Medulla oblongata (tissue), 1 donor: Measurements from ENCODE around the gene SLIT2.

Experiments used
- DNase-seq: peaks from one replicate; pipeline ENCODE4 v3.0.0-alpha.2; 2015; ENCODE audit errors: extremely low spot score

SLIT2 gene

DNA sequence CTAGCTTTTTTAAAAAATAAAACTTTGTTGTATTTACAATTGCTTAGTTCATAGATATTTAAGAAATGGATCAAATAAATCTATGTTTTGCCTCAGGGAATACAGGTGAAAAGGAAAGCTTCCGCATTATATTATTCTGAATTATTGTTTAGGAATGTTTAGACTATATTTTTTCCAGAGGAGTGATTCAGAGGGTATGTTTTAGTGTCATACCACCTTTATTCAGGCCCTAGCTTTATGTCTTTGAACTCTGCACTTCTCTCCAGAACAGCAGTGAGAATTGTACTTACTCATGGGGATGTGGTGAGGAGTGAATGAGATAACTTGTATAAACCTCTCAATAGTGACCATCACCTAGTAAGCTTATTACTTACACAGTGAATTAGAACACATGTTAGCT is 14.0 kb downstream of the SLIT2 start:
- no peak for DNase-seq

DNA sequence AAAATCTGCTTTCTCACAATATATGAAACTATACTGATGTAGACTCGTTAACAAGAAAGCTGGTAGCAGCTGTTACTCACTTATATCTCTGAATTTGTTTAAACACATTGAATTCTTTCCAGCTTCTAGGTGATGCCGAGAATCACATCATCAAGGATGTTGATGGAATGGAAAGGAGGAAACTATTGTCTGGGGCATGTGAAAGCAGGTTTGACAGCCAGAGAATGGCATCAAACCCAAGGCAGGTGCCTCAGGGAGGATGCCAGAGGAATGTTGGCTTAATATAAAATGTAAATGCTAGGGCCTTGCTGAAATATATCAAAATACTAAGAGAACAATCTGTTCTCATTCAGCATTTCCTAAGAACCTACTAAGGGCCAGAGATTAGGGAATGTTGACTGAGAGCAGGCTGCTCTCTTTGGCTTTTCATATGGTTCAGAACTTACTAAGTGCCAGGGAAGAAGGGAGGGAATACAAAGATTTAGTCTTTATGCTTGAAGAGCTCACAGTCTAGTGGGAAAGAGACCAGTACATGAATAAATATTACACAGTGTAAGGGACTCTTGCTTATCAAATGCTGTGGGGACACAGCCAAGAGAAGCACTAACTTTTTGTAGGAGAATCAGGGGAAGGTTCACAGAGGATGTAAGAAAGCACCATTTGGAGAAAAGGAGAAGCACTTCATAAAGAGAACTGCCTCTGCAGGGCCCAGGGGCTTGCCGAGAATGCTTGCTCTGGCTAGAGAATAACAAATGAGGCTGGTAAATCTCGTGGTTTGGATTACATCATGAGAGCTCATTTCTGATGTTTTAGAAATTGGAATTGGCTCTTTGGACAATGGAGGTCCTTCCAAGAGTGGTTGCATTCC is 14.7 kb downstream of the SLIT2 start:
- no peak for DNase-seq

DNA sequence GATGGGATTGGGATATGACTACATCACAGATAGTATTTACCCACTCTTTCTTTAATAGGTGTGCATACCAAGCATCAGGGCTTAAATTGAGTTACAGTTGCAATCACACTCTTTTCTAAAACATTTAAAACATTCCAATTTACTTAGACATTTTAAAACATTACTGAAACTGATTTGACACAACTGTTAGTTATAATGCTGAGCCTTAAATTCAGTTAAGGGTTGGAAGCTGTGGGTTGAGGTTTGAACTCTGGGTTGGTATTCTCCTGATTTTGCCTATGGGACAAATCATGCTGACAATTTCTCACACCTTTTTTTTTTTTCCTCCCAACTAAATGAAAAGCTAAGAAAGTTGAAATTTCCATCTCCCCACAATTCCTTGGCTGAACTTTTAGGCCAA is 16.3 kb downstream of the SLIT2 start:
- DNase-seq: no peak

DNA sequence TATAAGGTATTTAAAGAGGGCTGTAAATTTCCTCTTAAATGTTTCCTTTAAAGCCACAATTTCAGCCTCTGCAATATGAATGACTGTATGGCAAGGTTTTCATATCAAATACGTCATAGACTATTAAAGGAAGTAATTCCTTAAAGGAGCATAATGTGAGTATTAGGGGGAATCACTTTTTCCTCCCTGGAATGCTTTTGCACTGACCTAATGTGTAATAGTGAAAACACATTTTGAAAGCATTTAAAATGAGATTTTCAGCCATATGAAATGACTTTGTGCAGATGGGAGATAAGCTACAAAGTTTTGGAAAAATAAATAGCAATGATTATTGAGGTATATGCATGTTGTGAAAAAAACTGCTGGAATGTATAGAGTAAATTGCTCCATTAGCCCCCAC is 17.6 kb downstream of the SLIT2 start:
- DNase-seq: no peak

DNA sequence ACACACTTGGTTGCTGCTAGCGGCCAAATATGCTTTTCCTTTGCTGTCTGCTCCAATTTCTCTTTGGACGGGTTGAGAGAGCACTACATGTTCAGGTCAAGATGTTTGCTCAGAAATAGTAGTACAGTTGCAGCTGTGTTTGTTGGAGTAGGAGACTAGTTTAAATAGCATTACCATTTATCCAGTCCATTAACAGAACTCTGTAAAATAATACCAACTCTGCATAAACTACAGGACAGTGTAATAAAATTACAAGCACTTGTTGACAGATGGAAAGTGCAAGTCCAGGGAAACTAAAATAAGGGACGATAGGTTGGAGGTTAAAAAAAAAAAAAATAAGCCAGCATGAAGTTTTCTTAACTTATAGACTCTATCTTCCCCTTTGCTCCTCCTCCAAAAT is 20.2 kb downstream of the SLIT2 start:
- DNase-seq: no peak

DNA sequence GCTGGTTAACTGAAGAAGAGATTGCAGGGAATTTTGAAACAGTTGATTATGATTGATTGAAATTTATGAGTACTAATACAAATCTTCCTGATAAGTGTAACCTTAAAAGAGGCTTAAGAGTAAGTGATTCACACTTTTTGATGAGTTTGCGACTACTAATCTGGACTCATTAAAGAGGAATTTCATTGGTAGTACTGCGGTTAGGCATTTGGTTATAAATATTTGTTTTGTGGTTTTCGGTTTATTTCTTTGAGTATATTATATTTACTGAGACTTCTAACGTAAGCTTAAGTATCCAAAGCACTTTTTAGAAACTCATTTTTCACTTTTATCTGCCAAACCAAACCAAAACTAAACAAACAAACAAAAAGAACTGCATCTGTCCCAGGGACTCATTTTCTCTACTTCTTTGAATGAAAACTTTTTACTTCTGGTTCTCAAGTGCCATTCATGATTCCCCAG is 20.7 kb downstream of the SLIT2 start:
- no peak for DNase-seq

DNA sequence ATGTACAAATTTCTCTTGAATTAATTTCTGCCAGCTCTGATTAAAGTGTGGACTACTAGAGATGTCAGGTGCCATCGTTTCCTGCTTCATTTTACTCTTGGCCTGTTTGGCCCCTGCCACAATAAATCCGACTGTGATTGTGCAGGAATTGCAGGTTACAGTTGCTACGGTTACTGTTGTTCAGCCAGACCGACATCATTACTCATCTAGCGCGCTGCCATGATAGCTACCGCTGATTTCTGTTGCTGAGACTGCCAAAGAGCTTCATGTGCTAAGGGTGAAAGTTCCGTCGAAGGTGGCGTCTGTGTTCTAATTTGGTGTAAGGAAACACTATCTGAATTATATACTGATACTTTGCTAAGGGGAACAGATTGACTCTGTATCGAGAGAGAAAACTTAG is 22.1 kb downstream of the SLIT2 start:
- DNase-seq: no peak

DNA sequence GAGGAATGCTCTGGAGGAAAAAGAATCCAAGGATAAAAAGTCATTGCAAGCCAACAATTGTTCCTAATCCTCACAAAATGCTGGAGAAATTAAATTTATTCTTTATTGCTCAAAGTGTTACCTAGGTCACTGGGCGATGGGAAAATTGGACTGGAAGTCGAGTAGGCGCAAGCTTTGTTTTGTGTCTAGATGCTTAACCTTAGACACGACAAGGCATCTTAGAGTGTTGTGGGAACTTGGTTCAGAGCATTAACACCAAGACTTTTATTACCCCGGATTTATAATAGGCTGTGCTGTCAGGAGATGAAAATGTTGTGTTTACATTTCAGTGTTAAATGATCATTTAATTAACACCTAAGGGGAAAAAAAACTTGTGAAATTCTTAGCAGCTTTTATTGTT is 25.1 kb downstream of the SLIT2 start:
- DNase-seq: no peak

DNA sequence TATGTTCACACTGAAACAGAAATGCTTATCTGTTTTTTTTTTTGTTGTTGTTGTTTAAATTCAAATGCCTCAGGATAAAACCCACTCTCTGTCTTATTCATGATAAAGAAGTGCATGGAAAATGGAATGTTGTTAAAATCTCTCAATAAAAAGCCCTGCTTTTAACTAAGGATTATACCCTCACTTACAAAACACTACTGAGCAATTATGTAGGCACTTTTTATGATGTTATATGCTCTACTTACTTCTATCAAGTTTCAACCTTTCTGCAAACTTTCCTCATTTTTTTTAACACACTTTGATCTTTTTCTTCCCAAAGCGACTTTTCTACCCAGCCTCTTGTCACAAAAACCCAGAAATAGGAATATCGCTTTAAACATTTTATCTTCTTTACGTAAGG is 26.5 kb downstream of the SLIT2 start:
- no peak for DNase-seq

DNA sequence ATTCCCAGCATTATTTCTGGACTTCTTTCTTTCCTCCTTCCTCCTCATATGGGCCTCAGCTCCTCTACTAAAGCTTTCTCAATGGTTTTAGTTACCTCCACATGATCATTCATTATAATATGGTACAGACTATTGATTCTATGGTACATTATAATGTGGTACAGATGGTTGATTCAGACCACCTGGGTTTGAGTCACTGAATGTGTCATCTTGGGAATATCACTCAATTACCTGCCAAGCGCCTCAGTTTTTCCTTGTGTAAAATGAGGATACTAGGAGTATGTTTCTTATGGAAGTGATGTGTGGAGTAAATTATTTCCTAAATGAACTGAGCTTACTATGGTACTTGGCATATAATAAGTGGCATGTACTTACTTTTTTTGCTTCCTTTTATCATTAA is 27.7 kb downstream of the SLIT2 start:
- DNase-seq: no peak

DNA sequence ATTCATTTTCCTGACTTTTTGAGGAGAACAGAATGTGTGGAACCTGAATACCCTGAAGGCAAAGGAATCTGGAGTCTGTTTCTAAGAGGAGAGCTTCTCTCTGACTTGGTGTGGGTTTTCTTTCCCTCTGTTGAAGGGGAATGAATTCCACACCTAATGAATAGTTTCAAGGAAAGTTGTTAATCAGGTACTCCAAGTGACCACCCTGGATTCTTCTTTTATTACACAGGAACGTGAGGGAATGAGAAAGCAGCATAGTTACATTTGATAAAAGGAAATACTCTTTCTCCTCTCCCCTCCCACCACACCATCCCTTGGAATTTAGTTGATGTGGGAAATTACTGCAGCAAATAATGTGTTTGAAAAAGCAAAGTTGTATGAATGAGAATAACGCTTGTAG is 29.7 kb downstream of the SLIT2 start:
- DNase-seq: no peak

DNA sequence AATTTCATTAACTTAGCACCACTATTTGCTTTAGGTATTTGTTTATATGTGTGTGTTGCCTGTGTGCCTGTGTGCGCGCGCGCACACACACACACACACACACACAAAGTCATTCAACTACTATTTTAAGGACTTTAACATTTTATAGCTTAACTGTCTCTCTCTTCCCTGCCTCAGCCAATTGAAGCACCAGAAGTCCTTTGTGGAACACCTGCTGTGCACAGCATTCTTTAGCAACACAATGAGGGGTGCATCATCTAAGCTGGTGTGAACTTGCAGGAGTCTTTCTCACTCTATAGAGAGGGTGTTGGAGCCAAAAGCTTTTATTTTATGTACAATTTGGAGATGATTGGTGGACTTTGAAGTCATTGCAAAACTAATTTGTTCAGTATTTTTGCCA is 31.3 kb downstream of the SLIT2 start:
- DNase-seq: no peak

DNA sequence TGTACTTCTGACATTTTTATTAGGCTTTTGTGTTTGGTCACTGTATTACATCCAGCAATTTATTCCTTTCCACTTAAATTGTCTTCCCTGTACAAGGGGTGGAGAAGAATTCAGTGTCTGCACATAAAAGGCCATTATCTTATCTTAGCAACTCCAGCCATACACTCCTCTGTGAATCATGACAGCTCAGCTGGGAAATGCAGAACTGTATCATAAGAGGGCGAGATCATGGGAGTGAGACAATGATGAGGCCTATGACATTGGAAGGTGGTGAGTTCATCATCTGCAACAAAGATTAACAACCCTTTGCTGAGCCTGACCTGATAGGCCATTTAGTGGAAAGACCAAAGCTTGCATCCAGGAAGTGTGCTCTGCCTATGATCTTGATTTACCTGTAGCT is 33.3 kb downstream of the SLIT2 start:
- no peak for DNase-seq

DNA sequence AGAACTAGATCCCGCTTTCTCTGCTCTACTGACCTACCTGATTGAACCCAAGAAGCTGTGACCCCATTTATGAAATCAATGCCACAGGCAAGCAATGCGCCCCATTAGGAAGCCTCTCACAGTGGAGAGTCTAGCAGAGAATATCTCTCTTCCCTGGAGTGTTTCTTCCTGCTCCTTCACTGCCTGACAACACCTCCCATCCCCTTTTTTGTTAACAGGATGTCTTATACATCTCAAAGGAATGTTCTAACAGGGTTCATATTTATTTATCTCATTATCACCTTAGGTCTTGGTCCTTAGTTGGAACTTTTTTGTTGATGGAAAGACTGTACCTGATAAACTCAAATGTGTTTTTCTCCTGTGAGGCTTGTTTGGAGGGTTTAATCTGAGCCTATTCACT is 35.5 kb downstream of the SLIT2 start:
- no peak for DNase-seq

DNA sequence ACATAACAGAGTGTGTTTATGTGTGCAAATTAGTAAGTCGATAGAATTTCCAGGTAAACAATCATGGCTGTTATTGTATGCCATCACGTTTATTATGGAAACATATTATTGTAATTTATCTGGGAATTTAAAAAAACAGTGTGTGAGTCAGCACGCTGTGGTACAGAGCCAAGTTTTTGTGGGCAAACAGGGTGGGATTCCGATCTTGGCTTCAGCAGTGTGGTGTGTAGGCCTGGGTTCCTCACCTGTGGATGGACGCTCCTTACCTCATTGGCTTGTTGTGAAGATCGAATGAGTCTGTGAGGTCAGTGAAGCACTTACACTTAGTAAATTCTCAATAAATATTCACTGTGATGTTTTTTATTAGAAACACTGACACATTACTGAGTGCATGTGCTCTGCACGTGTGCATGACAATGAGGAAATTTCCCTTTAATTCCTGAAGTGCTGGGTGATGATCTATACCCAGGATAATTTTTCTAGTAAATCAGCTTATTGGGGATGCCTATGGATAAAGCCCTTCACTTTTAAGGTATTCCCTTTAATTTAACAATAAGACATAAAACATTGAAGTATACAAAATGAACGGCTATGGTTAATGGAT is 36.4 kb downstream of the SLIT2 start:
- DNase-seq: no peak

DNA sequence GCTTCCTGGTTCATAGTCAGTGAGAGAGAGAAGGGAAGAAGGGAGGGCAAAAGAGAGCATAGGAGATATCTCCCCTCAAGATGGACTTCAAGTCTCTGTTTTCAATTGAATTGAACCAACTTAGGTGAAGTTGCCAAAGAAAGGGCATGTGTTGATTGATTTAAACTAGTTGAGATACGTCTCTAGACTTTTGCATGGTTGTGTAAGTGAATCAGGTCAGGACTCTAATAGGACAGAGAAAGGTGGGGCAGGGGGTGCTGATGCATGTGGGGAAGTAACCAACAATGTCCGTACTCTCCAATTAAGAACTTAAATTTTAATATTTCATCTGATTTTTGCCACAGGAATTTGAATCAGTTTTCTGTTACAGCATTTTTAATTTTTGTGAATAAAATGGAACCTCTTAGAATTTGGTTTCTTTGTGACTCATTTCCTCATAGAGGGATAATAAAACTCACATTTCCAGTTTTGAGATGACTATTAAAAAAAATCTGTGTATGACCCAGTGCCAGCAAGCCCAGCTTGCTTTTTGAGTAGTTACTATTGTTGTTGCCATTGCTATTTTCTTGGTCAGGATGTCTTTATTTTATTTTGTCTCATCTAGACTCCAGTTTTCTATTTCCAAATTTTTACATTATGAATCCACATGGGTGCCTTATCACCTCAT is 37.3 kb downstream of the SLIT2 start:
- DNase-seq: no peak

DNA sequence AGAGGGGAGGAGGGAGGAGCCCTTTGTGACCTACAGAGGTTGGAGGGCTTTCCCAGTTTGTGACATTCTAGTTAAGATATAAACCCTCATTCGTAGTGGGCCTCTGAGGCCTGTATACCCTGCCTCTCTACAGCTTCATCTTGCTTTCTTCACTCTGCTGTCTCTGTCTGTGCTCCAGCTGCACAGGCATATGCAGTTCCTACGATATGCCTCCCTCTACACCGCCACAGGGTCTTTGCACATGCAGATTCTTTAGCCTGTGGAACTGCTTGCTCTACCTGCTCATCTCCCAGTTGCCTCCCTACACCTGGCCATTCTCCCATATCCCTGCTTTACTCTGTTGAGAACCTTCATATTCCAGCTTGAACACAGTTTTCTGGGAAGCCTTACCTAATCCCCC is 38.1 kb downstream of the SLIT2 start:
- DNase-seq: no peak

DNA sequence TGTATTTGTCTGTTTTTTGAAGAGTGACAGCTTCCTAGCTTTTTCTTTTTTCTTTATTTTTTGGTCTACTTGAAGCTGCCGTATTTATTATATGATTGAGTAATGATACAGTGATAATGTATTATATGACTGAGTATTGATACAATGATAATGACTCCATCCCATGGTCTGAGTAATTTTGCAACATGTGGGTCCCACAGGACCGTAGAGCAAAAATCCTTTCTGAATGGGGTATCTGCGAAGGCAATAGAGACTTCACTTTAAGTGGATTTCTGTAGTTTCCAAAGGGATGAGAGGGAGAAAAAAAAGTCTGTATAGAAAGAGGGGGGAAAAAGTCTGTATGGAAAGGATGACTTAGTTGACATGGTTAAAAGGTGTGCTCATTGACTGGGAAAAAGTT is 41.0 kb downstream of the SLIT2 start:
- no peak for DNase-seq

DNA sequence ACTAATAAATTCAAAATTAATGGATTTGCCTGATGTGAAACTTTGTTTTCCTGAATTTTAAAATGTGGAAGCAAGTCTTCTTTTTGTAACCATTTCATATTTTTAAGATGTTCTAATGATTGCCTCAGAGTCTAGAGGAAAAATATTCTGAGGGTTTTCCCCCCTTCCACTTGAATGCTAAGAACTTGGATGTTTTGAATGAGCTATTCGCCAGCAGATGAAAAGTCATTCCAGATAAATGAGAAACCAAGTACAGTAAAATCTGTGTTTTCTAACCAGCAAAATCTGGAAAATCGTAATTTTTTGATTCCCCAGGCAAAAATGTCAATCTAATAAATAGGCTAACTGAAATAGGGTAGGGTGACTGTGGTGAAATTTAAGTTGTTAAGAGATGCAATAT is 45.6 kb downstream of the SLIT2 start:
- DNase-seq: no peak

DNA sequence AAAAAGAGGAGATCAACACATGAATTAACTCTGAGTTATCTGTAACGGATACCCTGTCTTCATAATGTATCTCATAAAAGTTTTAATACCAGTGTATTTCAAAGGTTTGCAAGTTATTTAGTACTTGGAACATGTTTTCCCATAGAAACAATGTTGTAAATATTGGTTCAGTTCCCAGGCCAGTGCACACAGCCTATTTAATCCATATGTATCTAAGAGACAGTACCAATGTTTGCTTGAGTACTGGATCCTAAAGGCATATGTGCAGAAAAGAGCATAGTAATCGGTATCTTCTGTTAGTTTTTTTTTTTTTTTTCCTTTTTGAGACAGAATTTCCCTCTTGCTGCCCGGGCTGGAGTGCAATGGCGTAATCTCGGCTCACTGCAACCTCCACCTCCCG is 46.1 kb downstream of the SLIT2 start:
- DNase-seq: no peak

DNA sequence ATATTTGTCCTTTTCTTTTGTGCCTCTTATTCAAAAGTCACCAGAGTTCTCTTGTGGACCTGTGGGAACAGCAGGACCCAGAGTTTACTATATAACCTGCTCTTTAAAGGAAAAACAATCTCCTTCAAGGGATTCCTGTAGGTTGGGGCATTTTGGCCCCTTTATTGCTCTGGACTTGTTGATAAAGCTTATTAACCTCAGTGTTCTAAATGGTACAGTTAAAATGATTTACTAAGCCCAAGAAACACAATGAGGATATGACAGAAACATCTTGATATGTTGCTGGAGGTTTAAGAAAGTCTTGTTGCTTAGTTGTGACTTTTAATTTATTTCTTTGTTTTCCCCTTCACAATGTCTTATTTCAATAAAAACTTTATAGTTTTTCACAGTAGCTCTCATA is 46.8 kb downstream of the SLIT2 start:
- no peak for DNase-seq

DNA sequence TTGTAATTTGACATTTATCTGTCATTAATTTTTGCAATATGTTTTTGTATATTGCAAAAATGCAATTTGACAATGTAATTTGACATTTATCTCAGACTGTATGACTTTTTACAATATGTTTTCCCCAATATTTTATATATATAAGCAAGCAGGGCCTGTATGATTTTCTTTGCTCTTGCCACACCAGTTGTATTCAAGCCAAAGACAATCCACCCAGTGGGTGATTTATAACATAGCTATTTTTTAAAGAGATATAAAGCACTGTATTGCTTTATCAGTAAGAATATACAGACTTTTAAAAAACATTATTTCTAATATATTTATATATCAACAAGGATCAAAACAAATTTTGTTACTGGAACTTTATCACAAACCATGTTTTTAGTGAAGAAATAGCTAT is 47.3 kb downstream of the SLIT2 start:
- DNase-seq: no peak

DNA sequence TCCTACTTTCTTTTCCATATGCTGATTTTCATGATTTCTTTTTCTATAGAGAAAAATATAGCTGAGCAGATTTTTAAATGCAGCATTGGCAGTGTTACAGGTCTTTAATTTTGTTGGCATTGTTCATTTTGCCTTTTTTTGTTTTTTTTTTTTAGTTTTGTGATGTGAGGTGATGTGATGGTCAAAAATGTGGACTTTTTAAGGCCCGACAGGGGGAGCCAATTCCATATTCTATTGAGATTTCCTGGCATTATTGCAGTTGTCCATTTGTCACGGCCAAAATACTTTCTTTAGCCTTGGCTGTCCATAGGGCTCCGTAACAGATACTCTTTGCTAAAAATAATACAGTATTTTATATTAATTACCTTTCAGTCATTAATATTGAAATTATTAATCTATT is 47.8 kb downstream of the SLIT2 start:
- peak; percentile 38 for DNase-seq
